ENCODE results near the gene ARHGEF10L. TPM values are rescaled to one million over a fixed set of nuclear protein-coding genes. Genes with fewer than 3 reads are reported as not detected.

Gene ARHGEF10L
- total and polyA plus RNA-seq, 4 donors = 15.0 to 43.4 (median 24.3) TPM

- Histone ChIP-seq H3K27me3 (ENCODE audit: control insufficient read depth in 3 of 3, insufficient read depth in 3 of 3, low read length in 2 of 3) (no peaks in the 10 kb centered on the region), H3K27ac (ENCODE audit: low read depth in 1 of 2, low read length in 1 of 2) (no peak overlapping the region), H3K36me3 (ENCODE audit: control insufficient read depth in 4 of 4, insufficient read depth in 4 of 4, low read length in 4 of 4) (peaks cover 0 to 4% (median 0%) of the 10 kb centered on the region in 4 donors), H3K9ac (ENCODE audit: insufficient read depth in 1 of 2, low read length in 2 of 2) (no peak overlapping the region), H3K4me1 (ENCODE audit: control insufficient read depth in 5 of 5, insufficient read depth in 5 of 5, low read length in 5 of 5) (peaks cover 0 to 6% (median 5%) of the 10 kb centered on the region in 5 donors), H3K9me3 (ENCODE audit: control insufficient read depth in 4 of 4, insufficient read depth in 3 of 4, low read length in 3 of 4) (peaks cover 0 to 4% (median 0%) of the 10 kb centered on the region in 4 donors), H3K4me3 (no peak overlapping the region)
- whole genome bisulfite sequencing, 2 donors = 75 to 77% methylated on average over 14 of the region's 14 CpGs
- DNase-seq (peak; percentile 28 to 52 (median 44)), ATAC-seq (ENCODE audit: insufficient read depth, low FRiP score) (no peak)
- no peak for TF ChIP-seq CTCF (IDR thresholded peaks at IDR 0.05; ENCODE audit: control extremely low read depth, extremely low read depth)
Measured at GRCh38 chr1:17674726-17675500, 135.4 kb downstream of the ARHGEF10L start.

GRCh38 chr1:17675744-17676143, 136.2 kb downstream of the ARHGEF10L start:
- Histone ChIP-seq H3K4me1 (ENCODE audit: control insufficient read depth in 5 of 5, insufficient read depth in 5 of 5, low read length in 5 of 5) (peaks cover 0 to 6% (median 5%) of the 10 kb centered on the region in 5 donors), H3K27ac (ENCODE audit: low read depth in 1 of 2, low read length in 1 of 2) (no peak overlapping the region), H3K36me3 (ENCODE audit: control insufficient read depth in 4 of 4, insufficient read depth in 4 of 4, low read length in 4 of 4) (peaks cover 0 to 9% (median 0%) of the 10 kb centered on the region in 4 donors), H3K9ac (ENCODE audit: insufficient read depth in 1 of 2, low read length in 2 of 2) (no peak overlapping the region), H3K4me3 (no peak overlapping the region), H3K27me3 (ENCODE audit: control insufficient read depth in 3 of 3, insufficient read depth in 3 of 3, low read length in 2 of 3) (no peaks in the 10 kb centered on the region), H3K9me3 (ENCODE audit: control insufficient read depth in 4 of 4, insufficient read depth in 3 of 4, low read length in 3 of 4) (peaks cover 0 to 4% (median 0%) of the 10 kb centered on the region in 4 donors)
- WGBS, 2 donors = 96 to 100% methylated on average over 3 of the region's 3 CpGs
- no peak for ATAC-seq (ENCODE audit: insufficient read depth, low FRiP score)
- peak; percentile 36 to 63 (median 45) for DNase-seq
- no peak for TF ChIP-seq CTCF (IDR thresholded peaks at IDR 0.05; ENCODE audit: control extremely low read depth, extremely low read depth)

- H3K36me3 ChIP-seq (ENCODE audit: control insufficient read depth in 4 of 4, insufficient read depth in 4 of 4, low read length in 4 of 4) = peaks cover 0 to 9% (median 0%) of the 10 kb centered on the region in 4 donors
- peaks cover 0 to 4% (median 0%) of the 10 kb centered on the region in 4 donors for H3K9me3 ChIP-seq (ENCODE audit: control insufficient read depth in 4 of 4, insufficient read depth in 3 of 4, low read length in 3 of 4)
- no peak overlapping the region for H3K27ac ChIP-seq (ENCODE audit: low read depth in 1 of 2, low read length in 1 of 2)
- no peaks in the 10 kb centered on the region for H3K27me3 ChIP-seq (ENCODE audit: control insufficient read depth in 3 of 3, insufficient read depth in 3 of 3, low read length in 2 of 3)
- no peak for ATAC-seq (ENCODE audit: insufficient read depth, low FRiP score)
- peaks cover 0 to 6% (median 5%) of the 10 kb centered on the region in 5 donors for H3K4me1 ChIP-seq (ENCODE audit: control insufficient read depth in 5 of 5, insufficient read depth in 5 of 5, low read length in 5 of 5)
- TF ChIP-seq CTCF (IDR thresholded peaks at IDR 0.05; ENCODE audit: control extremely low read depth, extremely low read depth) = no peak
- no peak overlapping the region for H3K4me3 ChIP-seq
- H3K9ac ChIP-seq (ENCODE audit: insufficient read depth in 1 of 2, low read length in 2 of 2) = no peak overlapping the region
- WGBS, 2 donors = 77 to 83% methylated on average over 11 of the region's 11 CpGs
- DNase-seq = peak; percentile 33 to 49 (median 40)
Measured at GRCh38 chr1:17676387-17677060, 137.0 kb downstream of the ARHGEF10L start.

Data from lung (tissue), 12 donors.